Measurements from ENCODE around the gene PARP9.

The PARP9 gene

GRCh38 chr3:122508135-122508914 is 55.8 kb downstream of the PARP9 start:
- H3K36me3 ChIP-seq (replicated peaks; ENCODE audit: low read depth, low read length): peaks cover 12% of the 10 kb centered on the region
- H3K79me2 ChIP-seq (ENCODE audit: low read length): peaks cover 100% of the 10 kb centered on the region
- H3K27ac ChIP-seq (ENCODE audit: low read length): no peak overlapping the region
- no peak overlapping the region for H3K4me3 ChIP-seq (ENCODE audit: low read length)
- no peaks in the 10 kb centered on the region for H3K27me3 ChIP-seq (ENCODE audit: low read depth, low read length)
- H3K9me3 ChIP-seq (ENCODE audit: insufficient read depth, low read length): no peaks in the 10 kb centered on the region
- no peak overlapping the region for H3K9ac ChIP-seq (ENCODE audit: low read length)
- no peak overlapping the region for H2AFZ ChIP-seq (ENCODE audit: low read depth, low read length)
- peaks cover 84% of the 10 kb centered on the region for H4K20me1 ChIP-seq (ENCODE audit: insufficient read depth, low read length)
- H3K4me1 ChIP-seq (ENCODE audit: low read length): peaks cover 6% of the 10 kb centered on the region
- no peak overlapping the region for H3K4me2 ChIP-seq (ENCODE audit: low read length)
- TF ChIP-seq CTCF (IDR thresholded peaks at IDR 0.05; ENCODE audit: low read depth, low read length) (no peak), EZH2phosphoT487 (IDR thresholded peaks at IDR 0.05; ENCODE audit: low read depth) (no peak)

DNA sequence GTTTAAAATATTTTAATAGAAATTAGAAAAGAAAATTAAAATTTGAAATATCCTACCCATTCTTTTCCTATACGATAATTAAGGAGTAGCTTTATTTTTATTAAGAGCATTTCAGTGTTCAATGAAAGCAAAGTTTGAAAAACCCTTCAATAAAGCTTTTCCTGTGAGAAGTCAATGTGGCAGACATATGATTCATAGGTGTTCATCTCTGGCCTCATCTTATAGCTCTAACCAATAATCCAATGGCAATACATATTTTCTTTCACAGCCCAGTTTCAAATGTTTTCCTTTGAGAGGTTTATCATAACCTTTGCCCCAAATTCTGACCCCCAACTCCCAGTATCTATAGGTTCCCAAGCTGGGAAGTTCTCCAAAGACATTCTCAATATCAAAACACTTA is 57.6 kb downstream of the PARP9 start:
- TF ChIP-seq CTCF (IDR thresholded peaks at IDR 0.05; ENCODE audit: low read depth, low read length) (no peak), EZH2phosphoT487 (IDR thresholded peaks at IDR 0.05; ENCODE audit: low read depth) (no peak)
- H2AFZ ChIP-seq (ENCODE audit: low read depth, low read length): no peak overlapping the region
- no peaks in the 10 kb centered on the region for H3K27me3 ChIP-seq (ENCODE audit: low read depth, low read length)
- H3K9me3 ChIP-seq (ENCODE audit: insufficient read depth, low read length): no peaks in the 10 kb centered on the region
- H3K36me3 ChIP-seq (replicated peaks; ENCODE audit: low read depth, low read length): peaks cover 12% of the 10 kb centered on the region
- peaks cover 81% of the 10 kb centered on the region for H4K20me1 ChIP-seq (ENCODE audit: insufficient read depth, low read length)
- no peak overlapping the region for H3K4me3 ChIP-seq (ENCODE audit: low read length)
- H3K27ac ChIP-seq (ENCODE audit: low read length): no peak overlapping the region
- no peak overlapping the region for H3K4me2 ChIP-seq (ENCODE audit: low read length)
- peaks cover 99% of the 10 kb centered on the region for H3K79me2 ChIP-seq (ENCODE audit: low read length)
- 0 out of 2 replicates have a peak, but pooled peaks cover 5% of the 10 kb centered on the region for H3K4me1 ChIP-seq (ENCODE audit: low read length)
- no peak overlapping the region for H3K9ac ChIP-seq (ENCODE audit: low read length)

DNA sequence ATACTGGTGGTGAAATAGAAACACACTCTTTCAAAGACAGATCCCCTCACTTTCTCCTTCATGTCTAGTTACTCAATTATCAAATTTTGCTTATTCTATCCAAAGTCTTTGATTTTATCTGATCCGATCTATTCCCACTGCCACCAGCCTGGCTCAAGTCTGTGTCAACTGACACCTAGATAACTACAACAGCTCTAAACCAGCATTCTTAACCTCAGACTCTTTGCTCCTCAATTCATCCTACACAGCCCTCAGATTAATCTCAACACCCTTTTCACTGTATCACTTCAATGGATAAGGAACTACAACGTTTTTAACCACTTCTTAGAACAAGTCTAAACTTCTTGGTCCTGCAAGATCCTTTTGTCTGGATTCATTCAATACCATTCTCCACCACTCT is 58.4 kb downstream of the PARP9 start:
- Histone ChIP-seq H3K4me2 (ENCODE audit: low read length) (no peak overlapping the region), H3K4me1 (ENCODE audit: low read length) (0 out of 2 replicates have a peak, but pooled peaks cover 5% of the 10 kb centered on the region), H3K9me3 (ENCODE audit: insufficient read depth, low read length) (no peaks in the 10 kb centered on the region), H2AFZ (ENCODE audit: low read depth, low read length) (no peak overlapping the region), H3K36me3 (replicated peaks; ENCODE audit: low read depth, low read length) (peaks cover 12% of the 10 kb centered on the region), H3K9ac (ENCODE audit: low read length) (no peak overlapping the region), H4K20me1 (ENCODE audit: insufficient read depth, low read length) (peaks cover 78% of the 10 kb centered on the region), H3K27me3 (ENCODE audit: low read depth, low read length) (no peaks in the 10 kb centered on the region), H3K4me3 (ENCODE audit: low read length) (no peak overlapping the region), H3K79me2 (ENCODE audit: low read length) (peaks cover 96% of the 10 kb centered on the region), H3K27ac (ENCODE audit: low read length) (no peak overlapping the region)
- TF ChIP-seq CTCF (IDR thresholded peaks at IDR 0.05; ENCODE audit: low read depth, low read length) (no peak), EZH2phosphoT487 (IDR thresholded peaks at IDR 0.05; ENCODE audit: low read depth) (no peak)

DNA sequence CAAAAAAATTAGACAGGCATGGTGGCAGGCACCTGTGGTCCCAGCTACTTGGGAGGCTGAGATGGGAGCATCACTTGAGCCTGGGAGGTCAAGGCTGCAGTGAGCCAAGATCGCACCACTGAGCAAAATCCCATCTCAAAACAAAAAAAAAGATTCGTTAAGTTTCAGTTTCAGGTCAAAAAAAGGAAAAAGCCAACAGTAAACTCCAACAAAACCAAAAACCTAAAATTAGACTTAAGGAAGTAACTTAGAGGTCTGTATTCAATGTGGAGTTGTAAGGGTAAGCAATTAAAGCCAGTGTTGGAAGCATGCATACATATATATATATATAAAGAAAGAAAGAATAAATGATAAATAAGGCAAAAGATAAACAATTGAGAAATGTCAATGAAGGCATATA is 61.2 kb downstream of the PARP9 start:
- H3K4me1 ChIP-seq (ENCODE audit: low read length): peaks cover 4% of the 10 kb centered on the region
- peaks cover 88% of the 10 kb centered on the region for H3K79me2 ChIP-seq (ENCODE audit: low read length)
- no peak overlapping the region for H3K9ac ChIP-seq (ENCODE audit: low read length)
- TF ChIP-seq CTCF (IDR thresholded peaks at IDR 0.05; ENCODE audit: low read depth, low read length) (no peak), EZH2phosphoT487 (IDR thresholded peaks at IDR 0.05; ENCODE audit: low read depth) (no peak)
- H3K27ac ChIP-seq (ENCODE audit: low read length): no peak overlapping the region
- H3K4me2 ChIP-seq (ENCODE audit: low read length): no peak overlapping the region
- H4K20me1 ChIP-seq (ENCODE audit: insufficient read depth, low read length): peaks cover 53% of the 10 kb centered on the region
- no peak overlapping the region for H3K4me3 ChIP-seq (ENCODE audit: low read length)
- H3K9me3 ChIP-seq (ENCODE audit: insufficient read depth, low read length): no peaks in the 10 kb centered on the region
- H3K36me3 ChIP-seq (replicated peaks; ENCODE audit: low read depth, low read length): peaks cover 4% of the 10 kb centered on the region
- no peak overlapping the region for H2AFZ ChIP-seq (ENCODE audit: low read depth, low read length)
- H3K27me3 ChIP-seq (ENCODE audit: low read depth, low read length): no peaks in the 10 kb centered on the region

Measured in OCI-LY3 (cell line).